B cell (primary cell): Measurements from ENCODE around the gene MAP3K20.

ENCODE experiments used
- CTCF ChIP-seq: fragments of 200-600 bp; IDR thresholded peaks from one replicate; pipeline ENCODE4 v1.8.0; 2022; ENCODE audit warnings: antibody characterized with exemption, mild to moderate bottlenecking
- EZH2 ChIP-seq: IDR thresholded peaks from 2 replicates; pipeline ENCODE4 v1.6.1; 2012; ENCODE audit warnings: borderline replicate concordance, low read depth, mild to moderate bottlenecking, moderate library complexity, low read length; ENCODE audit not compliant: insufficient read depth, poor library complexity, severe bottlenecking

GRCh38 chr2:173086518-173087213, 11.0 kb downstream of the MAP3K20 start:
- TF ChIP-seq CTCF (no peak), EZH2 (no peak)
